Measurements from ENCODE around the gene THAP3.

The THAP3 gene

DNA sequence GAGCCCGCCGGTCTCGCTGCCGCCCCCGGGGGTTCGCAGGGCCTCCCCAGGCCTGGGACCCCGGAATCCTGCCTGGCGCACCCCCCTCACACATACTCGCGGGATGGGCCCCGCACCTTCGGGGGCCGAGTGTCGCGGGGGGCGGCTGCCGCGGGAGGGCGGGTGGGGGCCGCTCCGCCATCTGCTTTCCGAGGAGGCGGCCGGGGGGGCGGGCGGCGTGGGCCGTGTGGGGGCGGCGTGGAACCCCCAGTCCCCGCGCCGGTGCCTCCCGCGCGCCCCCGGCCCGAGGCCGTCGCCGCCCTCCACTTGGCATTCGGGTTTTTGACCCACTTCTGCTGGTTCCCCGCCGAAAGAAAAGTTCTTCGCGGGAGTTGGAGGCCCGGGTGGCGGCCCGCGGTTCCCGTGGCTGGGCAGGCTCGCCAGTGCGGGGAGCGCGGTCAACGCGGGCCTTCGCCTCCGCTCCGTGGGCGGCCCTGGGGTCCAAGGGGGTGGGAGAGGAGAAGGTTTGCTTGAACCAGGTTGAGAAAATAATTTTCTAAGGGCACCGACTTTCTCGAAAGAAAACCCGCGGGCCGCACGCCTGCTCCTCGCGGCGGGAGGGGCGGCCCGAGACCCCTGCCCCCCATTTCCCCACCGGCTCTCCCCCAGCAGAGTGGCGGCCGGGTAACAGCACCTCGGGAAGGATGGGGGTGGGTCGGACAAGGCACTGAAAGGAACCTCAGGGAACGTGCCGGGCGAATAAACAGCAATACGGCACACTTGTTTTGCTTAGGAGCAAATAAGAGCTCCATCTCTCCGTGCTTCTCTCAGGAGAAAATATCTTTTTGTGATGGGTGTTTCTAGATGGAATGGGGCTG is 9.5 kb upstream of the THAP3 start:
- Histone ChIP-seq H3K9ac (ENCODE audit: low read depth, low read length) (peak overlapping the region; percentile 73), H3K36me3 (ENCODE audit: insufficient read depth, low read length) (peaks cover 36% of the 10 kb centered on the region), H3K27me3 (ENCODE audit: insufficient read depth, low read length) (peaks cover 10% of the 10 kb centered on the region), H3K4me3 (ENCODE audit: low read length) (peak overlapping the region; percentile 84), H3K4me1 (ENCODE audit: insufficient read depth, low read length) (no peaks in the 10 kb centered on the region; the same call in 1 of the 2 replicates), H3K9me3 (ENCODE audit: insufficient read depth, low read depth, low read length) (no peaks in the 10 kb centered on the region), H3K27ac (ENCODE audit: low read depth, low read length) (peak overlapping the region; percentile 55; the same call in 1 of the 2 replicates)
- WGBS: 1% methylated on average over 78 of the region's 82 CpGs

DNA sequence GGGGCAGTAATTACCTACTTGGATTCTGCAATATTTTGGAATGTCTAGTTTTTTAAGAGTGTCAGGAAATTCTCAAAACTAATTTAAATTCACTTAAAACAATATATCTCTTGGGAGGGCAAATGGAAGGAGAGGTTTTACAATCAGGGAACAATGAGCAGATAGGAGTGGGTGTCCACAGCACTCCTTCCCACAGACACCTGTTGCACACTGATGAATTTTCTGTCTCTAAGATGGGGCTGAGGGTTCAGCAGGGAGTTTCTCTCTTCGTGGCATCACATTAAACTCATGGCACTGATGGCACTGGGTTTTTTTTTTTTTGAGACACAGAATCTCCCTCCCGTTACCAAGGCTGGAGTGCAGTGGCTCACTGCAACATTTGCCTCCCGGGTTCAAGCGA is 5.6 kb upstream of the THAP3 start:
- Histone ChIP-seq H3K4me1 (ENCODE audit: insufficient read depth, low read length) (0 out of 2 replicates have a peak, but pooled peaks cover 1% of the 10 kb centered on the region), H3K4me3 (ENCODE audit: low read length) (no peak overlapping the region), H3K9ac (ENCODE audit: low read depth, low read length) (no peak overlapping the region), H3K27ac (ENCODE audit: low read depth, low read length) (no peak overlapping the region), H3K27me3 (ENCODE audit: insufficient read depth, low read length) (no peaks in the 10 kb centered on the region), H3K36me3 (ENCODE audit: insufficient read depth, low read length) (peaks cover 74% of the 10 kb centered on the region), H3K9me3 (ENCODE audit: insufficient read depth, low read depth, low read length) (no peaks in the 10 kb centered on the region)
- WGBS: 95% methylated on average over 4 of the region's 4 CpGs

- no peak overlapping the region for H3K4me3 ChIP-seq (ENCODE audit: low read length)
- H3K9me3 ChIP-seq (ENCODE audit: insufficient read depth, low read depth, low read length): no peaks in the 10 kb centered on the region
- H3K4me1 ChIP-seq (ENCODE audit: insufficient read depth, low read length): 0 out of 2 replicates have a peak, but pooled peaks cover 2% of the 10 kb centered on the region
- WGBS: 95% methylated on average over 41 of the region's 41 CpGs
- H3K27ac ChIP-seq (ENCODE audit: low read depth, low read length): no peak overlapping the region
- no peak overlapping the region for H3K9ac ChIP-seq (ENCODE audit: low read depth, low read length)
- H3K27me3 ChIP-seq (ENCODE audit: insufficient read depth, low read length): no peaks in the 10 kb centered on the region
- H3K36me3 ChIP-seq (ENCODE audit: insufficient read depth, low read length): peaks cover 71% of the 10 kb centered on the region
Measured at GRCh38 chr1:6621429-6622391, 3.0 kb upstream of the THAP3 start.

GRCh38 chr1:6622396-6623152 is 2.1 kb upstream of the THAP3 start:
- WGBS: 93% methylated on average over 10 of the region's 10 CpGs
- 0 out of 2 replicates have a peak, but pooled peaks cover 2% of the 10 kb centered on the region for H3K4me1 ChIP-seq (ENCODE audit: insufficient read depth, low read length)
- no peak overlapping the region for H3K4me3 ChIP-seq (ENCODE audit: low read length)
- no peaks in the 10 kb centered on the region for H3K9me3 ChIP-seq (ENCODE audit: insufficient read depth, low read depth, low read length)
- peaks cover 71% of the 10 kb centered on the region for H3K36me3 ChIP-seq (ENCODE audit: insufficient read depth, low read length)
- H3K27ac ChIP-seq (ENCODE audit: low read depth, low read length): no peak overlapping the region
- no peak overlapping the region for H3K9ac ChIP-seq (ENCODE audit: low read depth, low read length)
- H3K27me3 ChIP-seq (ENCODE audit: insufficient read depth, low read length): no peaks in the 10 kb centered on the region

GRCh38 chr1:6623269-6623965 is 1.3 kb upstream of the THAP3 start:
- Histone ChIP-seq H3K27me3 (ENCODE audit: insufficient read depth, low read length) (no peaks in the 10 kb centered on the region), H3K9ac (ENCODE audit: low read depth, low read length) (no peak overlapping the region), H3K4me1 (ENCODE audit: insufficient read depth, low read length) (0 out of 2 replicates have a peak, but pooled peaks cover 2% of the 10 kb centered on the region), H3K36me3 (ENCODE audit: insufficient read depth, low read length) (peaks cover 71% of the 10 kb centered on the region), H3K4me3 (ENCODE audit: low read length) (no peak overlapping the region), H3K27ac (ENCODE audit: low read depth, low read length) (no peak overlapping the region), H3K9me3 (ENCODE audit: insufficient read depth, low read depth, low read length) (no peaks in the 10 kb centered on the region)
- WGBS: 93% methylated on average over 14 of the region's 14 CpGs

DNA sequence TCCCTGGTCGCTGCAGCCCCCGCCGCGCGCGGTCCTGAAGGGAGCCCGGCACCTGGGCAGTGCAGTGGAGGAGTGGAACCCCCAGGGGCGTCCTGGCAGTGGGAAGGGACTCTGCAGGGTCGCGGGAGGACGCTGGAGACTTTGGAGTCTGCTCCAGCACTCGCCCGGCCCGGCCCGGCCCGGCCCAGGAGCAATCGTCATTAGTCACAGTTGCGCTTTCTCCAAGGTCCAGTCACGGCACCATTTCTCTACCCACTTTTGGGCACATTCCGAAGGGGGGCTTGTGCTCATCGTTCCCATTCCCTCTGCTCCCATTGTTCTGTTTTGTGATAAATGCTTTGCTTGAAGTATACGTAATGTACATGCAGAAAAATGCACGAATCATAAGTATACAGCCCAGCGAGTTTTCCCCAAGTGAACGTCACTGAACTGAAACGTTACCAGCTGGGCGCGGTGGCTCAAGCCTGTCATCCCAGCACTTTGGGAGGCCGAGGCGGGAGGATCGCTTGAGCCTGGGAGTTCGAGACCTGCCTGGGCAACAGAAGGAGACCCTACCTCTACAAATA is 999 bp downstream of the THAP3 start:
- no peaks in the 10 kb centered on the region for H3K27me3 ChIP-seq (ENCODE audit: insufficient read depth, low read length)
- H3K4me1 ChIP-seq (ENCODE audit: insufficient read depth, low read length): 0 out of 2 replicates have a peak, but pooled peaks cover 2% of the 10 kb centered on the region
- H3K9me3 ChIP-seq (ENCODE audit: insufficient read depth, low read depth, low read length): no peaks in the 10 kb centered on the region
- WGBS: 25% methylated on average over 32 of the region's 32 CpGs
- peak overlapping the region; percentile 91; the same call in 1 of the 2 replicates for H3K27ac ChIP-seq (ENCODE audit: low read depth, low read length)
- H3K4me3 ChIP-seq (ENCODE audit: low read length): peak overlapping the region; percentile 81
- H3K9ac ChIP-seq (ENCODE audit: low read depth, low read length): peak overlapping the region; percentile 86
- peaks cover 69% of the 10 kb centered on the region for H3K36me3 ChIP-seq (ENCODE audit: insufficient read depth, low read length)

DNA sequence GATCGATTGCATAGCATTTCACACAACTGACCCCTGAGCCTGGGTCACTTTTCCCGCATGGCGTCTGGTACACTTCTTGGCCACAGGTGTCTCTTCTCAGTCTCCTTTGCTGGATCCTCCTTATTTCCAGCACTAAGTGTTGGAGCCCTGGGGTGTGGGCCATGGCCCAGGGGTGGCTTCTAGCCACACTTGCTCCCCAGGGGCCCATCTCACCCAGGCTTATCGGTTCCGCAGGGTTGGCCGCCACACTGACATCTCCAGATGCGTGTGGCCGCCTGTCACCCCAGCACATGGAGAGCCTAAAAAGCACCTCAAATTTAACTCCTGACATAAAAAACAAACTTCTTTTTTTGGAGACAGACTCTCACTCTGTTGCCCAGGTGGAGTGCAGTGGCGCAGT is 2.4 kb downstream of the THAP3 start:
- peaks cover 55% of the 10 kb centered on the region for H3K36me3 ChIP-seq (ENCODE audit: insufficient read depth, low read length)
- no peak overlapping the region for H3K9ac ChIP-seq (ENCODE audit: low read depth, low read length)
- no peak overlapping the region for H3K27ac ChIP-seq (ENCODE audit: low read depth, low read length)
- 0 out of 2 replicates have a peak, but pooled peaks cover 2% of the 10 kb centered on the region for H3K4me1 ChIP-seq (ENCODE audit: insufficient read depth, low read length)
- no peaks in the 10 kb centered on the region for H3K9me3 ChIP-seq (ENCODE audit: insufficient read depth, low read depth, low read length)
- H3K27me3 ChIP-seq (ENCODE audit: insufficient read depth, low read length): no peaks in the 10 kb centered on the region
- WGBS: 97% methylated on average over 9 of the region's 9 CpGs
- no peak overlapping the region for H3K4me3 ChIP-seq (ENCODE audit: low read length)

- Histone ChIP-seq H3K27ac (ENCODE audit: low read depth, low read length) (no peak overlapping the region), H3K4me1 (ENCODE audit: insufficient read depth, low read length) (0 out of 2 replicates have a peak, but pooled peaks cover 2% of the 10 kb centered on the region), H3K36me3 (ENCODE audit: insufficient read depth, low read length) (peaks cover 53% of the 10 kb centered on the region), H3K9ac (ENCODE audit: low read depth, low read length) (0 out of 2 replicates have a peak overlapping the region, but pooled peaks have one; percentile 14), H3K27me3 (ENCODE audit: insufficient read depth, low read length) (no peaks in the 10 kb centered on the region), H3K4me3 (ENCODE audit: low read length) (no peak overlapping the region), H3K9me3 (ENCODE audit: insufficient read depth, low read depth, low read length) (no peaks in the 10 kb centered on the region)
- 94% methylated on average over 21 of the region's 21 CpGs for WGBS
Measured at GRCh38 chr1:6627841-6628545, 3.3 kb downstream of the THAP3 start.

DNA sequence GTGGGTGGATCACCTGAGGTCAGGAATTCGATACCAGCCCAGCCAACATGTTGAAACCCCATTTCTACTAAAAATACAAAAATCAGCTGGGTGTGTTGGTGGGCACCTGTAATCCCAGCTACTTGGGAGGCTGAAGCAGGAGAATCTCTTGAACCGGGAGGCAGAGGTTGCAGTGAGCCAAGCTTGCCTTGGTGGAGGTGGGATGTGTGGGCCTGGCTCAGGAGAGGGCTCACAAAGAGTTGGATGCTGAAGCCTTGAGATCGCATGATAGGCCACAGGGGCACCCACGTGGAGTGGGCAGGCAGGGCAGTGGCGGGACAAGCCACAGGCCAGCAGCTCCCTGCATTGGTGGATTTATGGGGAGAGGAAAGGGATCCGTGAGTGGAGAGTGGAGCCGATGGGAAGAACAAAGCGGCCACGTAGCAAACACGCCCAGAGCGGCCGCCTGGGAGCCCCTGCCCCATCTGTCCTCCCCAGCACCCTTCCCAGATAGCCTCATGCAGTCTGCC is 4.4 kb downstream of the THAP3 start:
- H3K4me1 ChIP-seq (ENCODE audit: insufficient read depth, low read length): 0 out of 2 replicates have a peak, but pooled peaks cover 1% of the 10 kb centered on the region
- 92% methylated on average over 12 of the region's 12 CpGs for WGBS
- no peaks in the 10 kb centered on the region for H3K9me3 ChIP-seq (ENCODE audit: insufficient read depth, low read depth, low read length)
- H3K27ac ChIP-seq (ENCODE audit: low read depth, low read length): no peak overlapping the region
- no peak overlapping the region for H3K9ac ChIP-seq (ENCODE audit: low read depth, low read length)
- no peaks in the 10 kb centered on the region for H3K27me3 ChIP-seq (ENCODE audit: insufficient read depth, low read length)
- no peak overlapping the region for H3K4me3 ChIP-seq (ENCODE audit: low read length)
- peaks cover 53% of the 10 kb centered on the region for H3K36me3 ChIP-seq (ENCODE audit: insufficient read depth, low read length)

All from HUES64 (cell line).